Mesenchymal stem cell (in vitro differentiated cells and primary cell): ENCODE measurements around the gene COL4A1.
A peak's percentile ranks its signal among the peaks of the same experiment; 100 is the strongest.

ENCODE experiments used
- DNase-seq: peaks from one replicate; pipeline ENCODE4 v3.0.0-alpha.2; 2013
- H2AFZ ChIP-seq: one replicate; pipeline ENCODE4 v1.6.1; 2013; ENCODE audit warnings: low read depth, mild to moderate bottlenecking, control low read depth, inconsistent platforms, low read length, moderate library complexity
- H2AK5ac ChIP-seq: 2 replicates; pipeline ENCODE4 v1.6.1; 2013; ENCODE audit warnings: low read length, moderate library complexity, mild to moderate bottlenecking, inconsistent platforms; ENCODE audit not compliant: severe bottlenecking
- H2BK120ac ChIP-seq: one replicate; pipeline ENCODE4 v1.6.1; 2013; ENCODE audit warnings: low read depth, mild to moderate bottlenecking, inconsistent platforms, low read length, moderate library complexity
- H2BK12ac ChIP-seq, 2 experiments: one replicate each; pipeline ENCODE4 v1.6.1; 2013; ENCODE audit warnings: inconsistent platforms in 2 of 2, low read length in 2 of 2, mild to moderate bottlenecking in 2 of 2, moderate library complexity in 2 of 2, control low read depth in 1 of 2
- H2BK15ac ChIP-seq: one replicate; pipeline ENCODE4 v1.6.1; 2013; ENCODE audit warnings: mild to moderate bottlenecking, low read depth, inconsistent platforms; ENCODE audit not compliant: poor library complexity, severe bottlenecking
- H2BK5ac ChIP-seq: 2 replicates; pipeline ENCODE4 v1.6.1; 2013; ENCODE audit warnings: low read depth, mild to moderate bottlenecking, low read length, control low read depth, inconsistent platforms; ENCODE audit not compliant: poor library complexity, severe bottlenecking
- H3K14ac ChIP-seq, 2 experiments: one replicate each; pipeline ENCODE4 v1.6.1; 2013; ENCODE audit warnings: inconsistent platforms in 2 of 2, low read length in 2 of 2, control low read depth in 1 of 2, mild to moderate bottlenecking in 1 of 2, moderate library complexity in 1 of 2
- H3K18ac ChIP-seq, 2 experiments: one replicate each; pipeline ENCODE4 v1.6.1; 2013; ENCODE audit warnings: inconsistent platforms in 2 of 2, low read length in 2 of 2, control low read depth in 1 of 2, low read depth in 1 of 2, mild to moderate bottlenecking in 1 of 2
- H3K23ac ChIP-seq, 2 experiments: one replicate each; pipeline ENCODE4 v1.6.1; 2013; ENCODE audit warnings: inconsistent platforms in 2 of 2, low read length in 2 of 2, mild to moderate bottlenecking in 2 of 2, moderate library complexity in 2 of 2, control low read depth in 1 of 2
- H3K27ac ChIP-seq: 2 replicates; pipeline ENCODE4 v1.5.1; 2013; ENCODE audit warnings: mild to moderate bottlenecking, moderate library complexity, low read length, control low read depth, inconsistent platforms; ENCODE audit not compliant: poor library complexity, severe bottlenecking
- H3K27me3 ChIP-seq, 2 experiments: 2 replicates each; pipeline versions ENCODE4 v1.6.1 to v1.7.0; 2013; ENCODE audit warnings: low read length in 2 of 2, mild to moderate bottlenecking in 2 of 2, moderate library complexity in 2 of 2, control low read depth in 1 of 2, inconsistent platforms in 1 of 2; ENCODE audit not compliant: control insufficient read depth in 1 of 2, insufficient read depth in 1 of 2
- H3K36me3 ChIP-seq, 2 experiments: 2 replicates each; pipeline versions ENCODE4 v1.6.1 to v1.7.0; 2013; ENCODE audit warnings: low read length in 2 of 2, control low read depth in 1 of 2, inconsistent platforms in 1 of 2, low read depth in 1 of 2, mild to moderate bottlenecking in 1 of 2; ENCODE audit not compliant: insufficient read depth in 2 of 2, control insufficient read depth in 1 of 2
- H3K4ac ChIP-seq, 2 experiments: one replicate each; pipeline ENCODE4 v1.6.1; 2013; ENCODE audit warnings: inconsistent platforms in 2 of 2, low read length in 2 of 2, mild to moderate bottlenecking in 2 of 2, moderate library complexity in 2 of 2, control low read depth in 1 of 2, low read depth in 1 of 2
- H3K4me1 ChIP-seq: 2 replicates; pipeline ENCODE4 v1.6.1; 2013; ENCODE audit warnings: low read depth, low read length, control low read depth; ENCODE audit not compliant: control insufficient read depth, insufficient read depth
- H3K4me2 ChIP-seq: 2 replicates; pipeline ENCODE4 v1.6.1; 2013; ENCODE audit warnings: low read length, mild to moderate bottlenecking, inconsistent platforms; ENCODE audit not compliant: poor library complexity, severe bottlenecking
- H3K4me3 ChIP-seq, 2 experiments: 2 replicates each; pipeline versions ENCODE4 v1.5.1 to v1.7.0; 2013; ENCODE audit warnings: low read length in 2 of 2, mild to moderate bottlenecking in 2 of 2, control low read depth in 1 of 2, low read depth in 1 of 2; ENCODE audit not compliant: insufficient read depth in 1 of 2
- H3K79me1 ChIP-seq: replicated peaks from 2 replicates; pipeline ENCODE4 v1.6.1; 2013; ENCODE audit warnings: mild to moderate bottlenecking, control low read depth, low read length, inconsistent platforms; ENCODE audit not compliant: poor library complexity, severe bottlenecking
- H3K9ac ChIP-seq: 2 replicates; pipeline ENCODE4 v1.7.0; 2013; ENCODE audit warnings: mild to moderate bottlenecking, low read length, moderate library complexity
- H3K9me3 ChIP-seq: 2 replicates; pipeline ENCODE4 v1.7.0; 2013; ENCODE audit warnings: mild to moderate bottlenecking, low read length; ENCODE audit not compliant: control insufficient read depth
- H4K8ac ChIP-seq: one replicate; pipeline ENCODE4 v1.6.1; 2013; ENCODE audit warnings: inconsistent platforms, mild to moderate bottlenecking, low read length, moderate library complexity
- H4K91ac ChIP-seq: one replicate; pipeline ENCODE4 v1.6.1; 2013; ENCODE audit warnings: mild to moderate bottlenecking, low read length, inconsistent platforms
- WGBS: methylation state at CpG from one replicate; pipeline ENCODE4 v1.1.7; 2013; ENCODE audit warnings: mixed read lengths; 5-methylcytosine and 5-hydroxymethylcytosine counted together

COL4A1 gene

GRCh38 chr13:110119935-110120905, 186.7 kb downstream of the COL4A1 start:
- Histone ChIP-seq H3K36me3 (no peaks in the 10 kb centered on the region), H4K8ac (no peak overlapping the region), H3K4ac (no peak overlapping the region), H2AFZ (no peak overlapping the region), H2BK120ac (no peak overlapping the region), H3K9me3 (no peaks in the 10 kb centered on the region), H3K27ac (no peak overlapping the region), H2BK15ac (no peak overlapping the region), H2BK12ac (peak overlapping the region in 1 of 2 experiments; percentile 15), H3K14ac (peak overlapping the region in 1 of 2 experiments; percentile 13), H3K27me3 (peaks cover 0 to 8% of the 10 kb centered on the region in 2 experiments), H3K79me1 (no peaks in the 10 kb centered on the region), H3K18ac (no peak overlapping the region), H3K4me1 (peaks cover 11% of the 10 kb centered on the region), H4K91ac (no peak overlapping the region), H2BK5ac (no peak overlapping the region), H3K4me2 (no peak overlapping the region), H3K4me3 (no peak overlapping the region), H3K9ac (no peak overlapping the region), H3K23ac (no peak overlapping the region), H2AK5ac (no peak overlapping the region)
- 83% methylated on average over 18 of the region's 18 CpGs for WGBS
- DNase-seq: no peak

- WGBS: 97% methylated on average over 11 of the region's 11 CpGs
- no peak overlapping the region for H2AFZ ChIP-seq
- H3K4ac ChIP-seq: no peak overlapping the region
- H3K9me3 ChIP-seq: no peaks in the 10 kb centered on the region
- H3K23ac ChIP-seq: no peak overlapping the region
- no peaks in the 10 kb centered on the region for H3K79me1 ChIP-seq
- no peak overlapping the region for H3K9ac ChIP-seq
- no peak overlapping the region for H2BK12ac ChIP-seq
- H2BK15ac ChIP-seq: no peak overlapping the region
- no peak overlapping the region for H3K4me3 ChIP-seq
- peaks cover 18% of the 10 kb centered on the region for H3K4me1 ChIP-seq
- H4K8ac ChIP-seq: no peak overlapping the region
- H3K18ac ChIP-seq: peak overlapping the region in 1 of 2 experiments; percentile 1
- no peak overlapping the region for H2BK5ac ChIP-seq
- H3K27me3 ChIP-seq: peaks cover 0 to 8% of the 10 kb centered on the region in 2 experiments
- H3K36me3 ChIP-seq: no peaks in the 10 kb centered on the region
- no peak overlapping the region for H2AK5ac ChIP-seq
- H3K4me2 ChIP-seq: no peak overlapping the region
- no peak overlapping the region for H3K27ac ChIP-seq
- H4K91ac ChIP-seq: no peak overlapping the region
- H2BK120ac ChIP-seq: no peak overlapping the region
- H3K14ac ChIP-seq: no peak overlapping the region
- no peak for DNase-seq
Observed at GRCh38 chr13:110118106-110118505, 188.9 kb downstream of the COL4A1 start.

- H2AFZ ChIP-seq: no peak overlapping the region
- no peak overlapping the region for H3K4ac ChIP-seq
Observed at GRCh38 chr13:110116072-110116487, 190.9 kb downstream of the COL4A1 start.

GRCh38 chr13:110115591-110115990, 191.4 kb downstream of the COL4A1 start:
- Histone ChIP-seq H3K4me1 (peaks cover 17% of the 10 kb centered on the region), H3K27me3 (peaks cover 0 to 2% of the 10 kb centered on the region in 2 experiments), H2AK5ac (no peak overlapping the region), H4K91ac (no peak overlapping the region), H3K79me1 (no peaks in the 10 kb centered on the region), H2BK15ac (no peak overlapping the region), H2BK5ac (no peak overlapping the region), H3K4ac (no peak overlapping the region), H3K36me3 (no peaks in the 10 kb centered on the region), H3K14ac (no peak overlapping the region), H3K4me2 (no peak overlapping the region), H3K23ac (no peak overlapping the region), H4K8ac (no peak overlapping the region), H3K4me3 (no peak overlapping the region), H3K9ac (no peak overlapping the region), H3K9me3 (no peaks in the 10 kb centered on the region), H3K27ac (no peak overlapping the region), H2AFZ (no peak overlapping the region), H2BK120ac (no peak overlapping the region), H2BK12ac (peak overlapping the region in 1 of 2 experiments; percentile 14), H3K18ac (no peak overlapping the region)
- 87% methylated on average over 5 of the region's 5 CpGs for WGBS
- DNase-seq: no peak

More at GRCh38 chr13:110116072-110116487, 190.9 kb downstream of the COL4A1 start:
- H2BK12ac ChIP-seq: no peak overlapping the region
- H3K36me3 ChIP-seq: no peaks in the 10 kb centered on the region
- no peak overlapping the region for H2BK15ac ChIP-seq
- no peak overlapping the region for H2BK120ac ChIP-seq
- peak overlapping the region; percentile 41 for H3K4me2 ChIP-seq
- H2BK5ac ChIP-seq: no peak overlapping the region
- no peak overlapping the region for H3K23ac ChIP-seq
- peak; percentile 86 for DNase-seq
- peak overlapping the region in 1 of 2 experiments; percentile 28 for H3K18ac ChIP-seq
- no peak overlapping the region for H4K91ac ChIP-seq
- no peak overlapping the region for H3K9ac ChIP-seq
- H3K4me3 ChIP-seq: no peak overlapping the region
- no peak overlapping the region for H3K14ac ChIP-seq
- H4K8ac ChIP-seq: no peak overlapping the region
- WGBS: 5% methylated on average over 21 of the region's 23 CpGs
- no peaks in the 10 kb centered on the region for H3K79me1 ChIP-seq
- no peak overlapping the region for H3K27ac ChIP-seq
- H3K27me3 ChIP-seq: peaks cover 0 to 5% of the 10 kb centered on the region in 2 experiments
- H3K9me3 ChIP-seq: no peaks in the 10 kb centered on the region
- peaks cover 19% of the 10 kb centered on the region for H3K4me1 ChIP-seq
- no peak overlapping the region for H2AK5ac ChIP-seq
